ENCODE data around the gene LRRC30.

DNA sequence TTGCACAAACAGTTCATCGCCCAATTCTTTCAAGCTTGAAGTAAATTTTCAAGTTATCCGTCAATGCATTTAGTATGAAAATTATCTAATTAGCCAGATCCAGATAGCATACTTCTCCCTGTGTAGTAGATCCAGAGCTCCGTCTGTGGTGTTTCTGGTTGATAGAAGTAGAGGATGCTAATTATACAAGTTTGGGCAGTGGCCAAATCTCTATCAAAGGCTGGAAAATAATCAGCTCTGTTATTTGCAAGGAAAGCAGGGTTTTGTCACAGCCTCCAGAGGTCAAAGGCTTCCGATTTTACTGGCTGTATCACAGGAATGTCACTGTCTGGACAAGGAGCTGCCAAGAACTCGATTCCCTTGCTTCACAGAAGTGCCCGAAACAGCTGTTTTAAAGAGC, 28.6 kb downstream of the LRRC30 start:
- TF ChIP-seq, protein P1, sequence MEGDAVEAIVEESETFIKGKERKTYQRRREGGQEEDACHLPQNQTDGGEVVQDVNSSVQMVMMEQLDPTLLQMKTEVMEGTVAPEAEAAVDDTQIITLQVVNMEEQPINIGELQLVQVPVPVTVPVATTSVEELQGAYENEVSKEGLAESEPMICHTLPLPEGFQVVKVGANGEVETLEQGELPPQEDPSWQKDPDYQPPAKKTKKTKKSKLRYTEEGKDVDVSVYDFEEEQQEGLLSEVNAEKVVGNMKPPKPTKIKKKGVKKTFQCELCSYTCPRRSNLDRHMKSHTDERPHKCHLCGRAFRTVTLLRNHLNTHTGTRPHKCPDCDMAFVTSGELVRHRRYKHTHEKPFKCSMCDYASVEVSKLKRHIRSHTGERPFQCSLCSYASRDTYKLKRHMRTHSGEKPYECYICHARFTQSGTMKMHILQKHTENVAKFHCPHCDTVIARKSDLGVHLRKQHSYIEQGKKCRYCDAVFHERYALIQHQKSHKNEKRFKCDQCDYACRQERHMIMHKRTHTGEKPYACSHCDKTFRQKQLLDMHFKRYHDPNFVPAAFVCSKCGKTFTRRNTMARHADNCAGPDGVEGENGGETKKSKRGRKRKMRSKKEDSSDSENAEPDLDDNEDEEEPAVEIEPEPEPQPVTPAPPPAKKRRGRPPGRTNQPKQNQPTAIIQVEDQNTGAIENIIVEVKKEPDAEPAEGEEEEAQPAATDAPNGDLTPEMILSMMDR (IDR thresholded peaks at IDR 0.05), result no peak
- TF ChIP-seq POLR2A (IDR thresholded peaks at IDR 0.05), result no peak
